Heart right ventricle (tissue), 16 donors: ENCODE results near the gene DLL4. TPM values are rescaled to one million over a fixed set of nuclear protein-coding genes. Genes with fewer than 3 reads are reported as not detected.
A peak's percentile ranks its signal among the peaks of the same experiment; 100 is the strongest.

ENCODE experiments used
- ATAC-seq, 8 donors: fragments of 200-7000 bp; cut with Tn5 transposase; one replicate each; pipeline ENCODE4 v1.9.1; 2020; ENCODE audit warnings: mild to moderate bottlenecking in 8 of 8, moderate library complexity in 8 of 8, moderate number of reproducible peaks in 1 of 8
- DNase-seq, 2 donors: peaks; one replicate each; pipeline ENCODE4 v3.0.0-alpha.2; 2020
- H3K27ac ChIP-seq, 10 donors: fragments of 200-600 bp; sonication (generic) in 2 of 10; one replicate each; pipeline versions ENCODE4 v1.5.0 to v1.8.0; 2020 to 2022; ENCODE audit warnings: mild to moderate bottlenecking in 3 of 10
- H3K27me3 ChIP-seq, 7 donors: fragments of 200-600 bp; one replicate each; pipeline ENCODE4 v1.8.0; 2021 to 2022; ENCODE audit warnings: mild to moderate bottlenecking in 2 of 7
- H3K36me3 ChIP-seq, 9 donors: fragments of 200-600 bp; sonication (generic) in 1 of 9; one replicate each; pipeline versions ENCODE4 v1.5.0 to v1.8.0; 2020 to 2022; ENCODE audit warnings: mild to moderate bottlenecking in 2 of 9
- H3K4me1 ChIP-seq, 9 donors: fragments of 200-600 bp; sonication (generic) in 1 of 9; one replicate each; pipeline versions ENCODE4 v1.5.0 to v1.8.0; 2020 to 2022; ENCODE audit warnings: mild to moderate bottlenecking in 4 of 9
- H3K4me3 ChIP-seq, 10 donors: fragments of 200-600 bp; sonication (generic) in 2 of 10; one replicate each; pipeline versions ENCODE4 v1.5.0 to v1.8.0; 2020 to 2022; ENCODE audit warnings: mild to moderate bottlenecking in 7 of 10, moderate library complexity in 2 of 10
- H3K9me3 ChIP-seq, 11 donors: fragments of 200-600 bp in 10 of 11; sonication (generic) in 2 of 11; one replicate each; pipeline versions ENCODE4 v1.5.0 to v1.8.0; 2013 to 2022; ENCODE audit warnings: mild to moderate bottlenecking in 2 of 11, control low read depth in 1 of 11, moderate library complexity in 1 of 11
- CTCF ChIP-seq, 9 donors: fragments of 200-600 bp; sonication (generic) in 2 of 9; IDR thresholded peaks; one replicate each; pipeline versions ENCODE4 v1.5.0 to v1.8.0; 2021 to 2022; ENCODE audit warnings: antibody characterized with exemption in 9 of 9, mild to moderate bottlenecking in 5 of 9, moderate library complexity in 1 of 9
- WGBS, 2 donors: extraction: QIAGEN DNeasy Blood & Tissue Kit; methylation state at CpG; one replicate each; pipeline ENCODE4 v1.1.7; 2013; ENCODE audit warnings: inconsistent platforms in 1 of 2; 5-methylcytosine and 5-hydroxymethylcytosine counted together
- intact Hi-C, 10 donors: fragments of 100-400 bp; cut with DNase I; formaldehyde crosslinking; loops; one replicate each; pipeline versions ENCODE4 v1.11.1 to v1.14.2; 2022
- polyA plus RNA-seq, 2 donors: library from polyadenylated mRNA; stranded (reverse); fragments of 200-250 nt; gene quantifications; one replicate each; pipeline ENCODE4 v1.2.3, GENCODE V29; 2013
- total RNA-seq, 10 donors: library from RNA; stranded (reverse); fragmentation: NEBNext Ultra II Directional in 3 of 10; extraction: Animal tissue kit (Norgen Biotek cat#: 25700) in 3 of 10; gene quantifications; one replicate each; pipeline versions ENCODE4 v1.2.1 to v1.2.4, GENCODE V29; 2021 to 2023
- donor health status: Arrhythmogenic right ventricular cardiomyopathy.
- donor health status: ischemic (EF 13 %, LVEDD 7.1; RV severe dilation, severe dysfunction).
- donor health status: healthy with polysubstance abuse.
- donor health status: DM: no; HTN: yes; CAD: no.
- donor health status: DM: no; HTN: no; CAD: no.
- donor health status: ischemic (EF 25% LVEDD 6.9; RV normal size, moderate dysfunction).
- donor health status: ischemic (EF 25% LVEDD 5.7; RV mildly dilated, moderate dysfunction).
- donor health status: healthy.
- donor health status: DM: yes; HTN: yes; CAD: no.
- donor health status: Ischemic cardiomyopathy.
- donor health status: ischemic (EF 35%, LVEDD 5.7; RV mildly dilated, moderate dysfunction).
- donor health status: nonischemic (EF 11% LVEDD 7.7; RV severe dilation, severe dysfunction).
- donor health status: DM: yes; HTN: yes; CAD: no.
- donor health status: PGD.
- donor health status: ischemic (EF 29% LVEDD 5.4; RV normal size, mild dysfunction).
- donor health status: nonischemic (EF 23%, LVEDD 6.1; RV moderate dilation, normal function).

DLL4 gene
- total and polyA plus RNA-seq, 12 donors = 6.5 to 24.8 (median 14.0) TPM

DNA sequence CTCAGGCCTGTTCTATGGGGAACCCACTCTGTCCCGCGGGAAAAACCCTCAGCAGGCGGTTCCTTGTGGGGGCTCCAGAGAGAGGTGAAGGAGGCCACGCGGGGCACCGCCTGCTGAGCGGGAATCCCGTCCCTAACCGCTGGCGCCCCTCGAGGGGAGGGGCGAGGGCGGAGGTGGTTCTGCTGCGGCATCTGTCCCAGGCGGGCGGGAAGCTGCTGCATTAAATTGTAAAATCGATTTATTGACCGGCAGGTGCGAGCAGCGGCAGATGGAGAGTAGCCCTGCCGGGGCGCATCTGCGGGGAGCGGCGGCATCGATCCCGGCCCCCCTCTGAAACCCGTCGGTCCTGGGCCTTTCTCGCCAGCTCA, 3.7 kb upstream of the DLL4 start:
- Histone ChIP-seq H3K27me3 (peaks cover 5 to 65% (median 33%) of the 10 kb centered on the region in 7 donors), H3K4me1 (peaks cover 15 to 57% (median 48%) of the 10 kb centered on the region in 9 donors), H3K4me3 (no peak overlapping the region), H3K27ac (no peak overlapping the region), H3K9me3 (no peaks in the 10 kb centered on the region), H3K36me3 (no peaks in the 10 kb centered on the region)
- DNase-seq (no peak), ATAC-seq (no peak)
- TF ChIP-seq CTCF (IDR thresholded peaks at IDR 0.05) = no peak
- intact Hi-C loops = no loop called here
- 49 to 54% methylated on average over 30 of the region's 30 CpGs for whole genome bisulfite sequencing, 2 donors

- DNase-seq = no peak
- H3K4me1 ChIP-seq = peaks cover 15 to 63% (median 54%) of the 10 kb centered on the region in 9 donors
- peak overlapping the region in 6 of 10 donors; percentile 14 to 96 (median 27) for H3K4me3 ChIP-seq
- TF ChIP-seq CTCF (IDR thresholded peaks at IDR 0.05) = no peak
- peaks cover 0 to 3% (median 0%) of the 10 kb centered on the region in 9 donors for H3K36me3 ChIP-seq
- H3K9me3 ChIP-seq = no peaks in the 10 kb centered on the region
- peaks cover 5 to 71% (median 33%) of the 10 kb centered on the region in 7 donors for H3K27me3 ChIP-seq
- no peak overlapping the region for H3K27ac ChIP-seq
- intact Hi-C loops = no loop called here
- 21 to 24% methylated on average over 61 of the region's 61 CpGs for WGBS, 2 donors
- no peak for ATAC-seq
Observed at GRCh38 chr15:40925863-40926658, 3.1 kb upstream of the DLL4 start.

GRCh38 chr15:40926659-40927494, 2.3 kb upstream of the DLL4 start:
- 36 to 48% methylated on average over 33 of the region's 33 CpGs for WGBS, 2 donors
- intact Hi-C loops = no loop called here
- H3K27ac ChIP-seq = peak overlapping the region in 3 of 10 donors; percentile 39 to 88 (median 80)
- ATAC-seq (no peak), DNase-seq (no peak)
- no peak for TF ChIP-seq CTCF (IDR thresholded peaks at IDR 0.05)
- H3K4me1 ChIP-seq = peaks cover 15 to 69% (median 57%) of the 10 kb centered on the region in 9 donors
- H3K9me3 ChIP-seq = no peaks in the 10 kb centered on the region
- peak overlapping the region in 7 of 10 donors; percentile 27 to 96 (median 77) for H3K4me3 ChIP-seq
- peaks cover 5 to 79% (median 33%) of the 10 kb centered on the region in 7 donors for H3K27me3 ChIP-seq
- H3K36me3 ChIP-seq = peaks cover 0 to 11% (median 0%) of the 10 kb centered on the region in 9 donors

- Histone ChIP-seq H3K4me3 (peak overlapping the region; percentile 55 to 96 (median 74)), H3K9me3 (no peaks in the 10 kb centered on the region), H3K4me1 (peaks cover 15 to 66% (median 57%) of the 10 kb centered on the region in 9 donors), H3K27me3 (peaks cover 5 to 85% (median 33%) of the 10 kb centered on the region in 7 donors), H3K36me3 (peaks cover 0 to 17% (median 0%) of the 10 kb centered on the region in 9 donors), H3K27ac (peak overlapping the region in 3 of 10 donors; percentile 39 to 88 (median 80))
- intact Hi-C loops = no loop called here
- ATAC-seq = no peak
- no peak for TF ChIP-seq CTCF (IDR thresholded peaks at IDR 0.05)
- DNase-seq = no peak
- WGBS, 2 donors = 10 to 17% methylated on average over 23 to 24 of the region's 24 CpGs
Observed at GRCh38 chr15:40927495-40927872, 1.7 kb upstream of the DLL4 start.
